HepG2 (cell line): ENCODE data around the gene ARMCX5. TPM values are rescaled to one million over a fixed set of nuclear protein-coding genes. Genes with fewer than 3 reads are reported as not detected.

Source experiments
- ARHGAP35 ChIP-seq: sonication (generic); formaldehyde crosslinking; IDR thresholded peaks from 2 replicates; pipeline ENCODE4 v1.9.0; 2022; ENCODE audit warnings: mild to moderate bottlenecking, inconsistent platforms, moderate library complexity, missing genetic modification reagents, borderline replicate concordance
- BORCS8-MEF2B ChIP-seq: sonication (generic); formaldehyde crosslinking; IDR thresholded peaks from 2 replicates; pipeline ENCODE4 v1.8.0; 2022; ENCODE audit warnings: mild to moderate bottlenecking, missing genetic modification reagents
- CREM ChIP-seq, 2 experiments: sonication (generic) in 1 of 2; formaldehyde crosslinking in 1 of 2; IDR thresholded peaks; 2 replicates each; pipeline versions ENCODE4 v1.4.0 to v1.6.1; 2016 to 2020; ENCODE audit warnings: antibody characterized with exemption in 1 of 2, mild to moderate bottlenecking in 1 of 2, missing genetic modification reagents in 1 of 2
- GATAD1 ChIP-seq: IDR thresholded peaks from 2 replicates; pipeline ENCODE4 v1.6.1; 2016; ENCODE audit warnings: missing genetic modification reagents, missing compliant biosample characterization
- HOXD1 ChIP-seq: sonication (generic); formaldehyde crosslinking; IDR thresholded peaks from 2 replicates; pipeline ENCODE4 v1.5.0; 2020; ENCODE audit warnings: missing genetic modification reagents
- IKZF5 ChIP-seq: IDR thresholded peaks from 2 replicates; pipeline ENCODE4 v1.6.1; 2018; ENCODE audit warnings: missing genetic modification reagents, mild to moderate bottlenecking, missing compliant biosample characterization
- KDM6A ChIP-seq: IDR thresholded peaks from 2 replicates; pipeline ENCODE4 v1.6.1; 2016; ENCODE audit warnings: low read depth
- KIAA2018 ChIP-seq: sonication (generic); formaldehyde crosslinking; IDR thresholded peaks from 2 replicates; pipeline ENCODE4 v1.5.0; 2020; ENCODE audit warnings: mild to moderate bottlenecking, missing genetic modification reagents, borderline replicate concordance
- MIER3 ChIP-seq: IDR thresholded peaks from 2 replicates; pipeline ENCODE4 v1.6.1; 2016; ENCODE audit warnings: missing compliant biosample characterization, borderline replicate concordance
- NFE2L1 ChIP-seq: sonication (generic); formaldehyde crosslinking; IDR thresholded peaks from 2 replicates; pipeline ENCODE4 v1.4.0; 2020; ENCODE audit warnings: missing genetic modification reagents, mild to moderate bottlenecking, borderline replicate concordance
- NFIC ChIP-seq: IDR thresholded peaks from 2 replicates; pipeline ENCODE4 v1.6.1; 2012; ENCODE audit warnings: mild to moderate bottlenecking, low read length, inconsistent platforms
- NFRKB ChIP-seq: fragments of 450-650 bp; IDR thresholded peaks from 2 replicates; pipeline ENCODE4 v1.6.1; 2017
- NONO ChIP-seq, 2 experiments: fragments of 450-650 bp in 1 of 2; sonication (generic) in 1 of 2; formaldehyde crosslinking in 1 of 2; IDR thresholded peaks in 1 of 2; conservative IDR thresholded peaks in 1 of 2; 2 replicates each; pipeline versions ENCODE4 v1.6.1 to v1.8.0; 2017 to 2022; ENCODE audit warnings: mild to moderate bottlenecking in 1 of 2, missing genetic modification reagents in 1 of 2, moderate library complexity in 1 of 2
- PCBP2 ChIP-seq: fragments of 200-400 bp; formaldehyde crosslinking; optimal IDR thresholded peaks from 2 replicates; pipeline ENCODE3; 2018; ENCODE audit warnings: low read length, low read depth; ENCODE audit not compliant: poor library complexity, severe bottlenecking
- SALL2 ChIP-seq: sonication (generic); formaldehyde crosslinking; IDR thresholded peaks from 2 replicates; pipeline ENCODE4 v1.8.1; 2023; ENCODE audit warnings: mild to moderate bottlenecking, missing genetic modification reagents, inconsistent platforms
- ZNF773 ChIP-seq: sonication (generic); formaldehyde crosslinking; IDR thresholded peaks from 2 replicates; pipeline ENCODE4 v1.4.0; 2020; ENCODE audit warnings: missing genetic modification reagents, borderline replicate concordance
- ZNF792 ChIP-seq: IDR thresholded peaks from 2 replicates; pipeline ENCODE4 v1.6.1; 2016
- ZNF879 ChIP-seq: sonication (generic); formaldehyde crosslinking; IDR thresholded peaks from 2 replicates; pipeline ENCODE4 v1.8.1; 2023; ENCODE audit warnings: missing genetic modification reagents
- polyA plus RNA-seq, 8 experiments: library from polyadenylated mRNA; depleted of rRNA in 3 of 8; stranded (reverse) in 7 of 8; unstranded in 1 of 8; fragments of >200 nt; fragmentation: Illumina TruSeq in 4 of 8; extraction: Trizol in 4 of 8; gene quantifications; 2 replicates each; pipeline versions ENCODE4 v1.2.1 to v1.2.3, GENCODE V29; 2011 to 2016; ENCODE audit warnings: low read depth in 4 of 8, missing spikeins in 1 of 8, mixed read lengths in 1 of 8; ENCODE audit not compliant: insufficient read depth in 1 of 8
- total RNA-seq, 5 experiments: library from RNA; depleted of rRNA; stranded (reverse); fragments of >200 nt; fragmentation: Illumina TruSeq; extraction: Trizol; gene quantifications; 2 replicates each; pipeline ENCODE4 v1.2.3, GENCODE V29; 2016; ENCODE audit warnings: low read depth in 1 of 5

The ARMCX5 gene
- total and polyA plus RNA-seq, 2 of the 13 experiments (the other 11 are each of a cell fraction or from before 2014, with no cell fraction given) = 9.1 to 14.2 TPM

- TF ChIP-seq SALL2 = no peak
- no peak for TF ChIP-seq KIAA2018 (CRISPR knock-in tag)
- TF ChIP-seq MIER3 (CRISPR knock-in tag) = no peak
- TF ChIP-seq ZNF773 (CRISPR knock-in tag) = no peak
- no peak for TF ChIP-seq GATAD1
- no peak for TF ChIP-seq ZNF792 (CRISPR knock-in tag)
- no peak for TF ChIP-seq PCBP2
- no peak for TF ChIP-seq HOXD1 (CRISPR knock-in tag)
- no peak for TF ChIP-seq KDM6A (CRISPR knock-in tag)
- TF ChIP-seq BORCS8-MEF2B (CRISPR knock-in tag) = no peak
- TF ChIP-seq NFE2L1 (CRISPR knock-in tag) = no peak
- TF ChIP-seq NFRKB = no peak
- no peak for TF ChIP-seq ZNF879 (CRISPR knock-in tag)
- peak; percentile 42; the same call in 1 of the 2 replicates for TF ChIP-seq CREM (IDR thresholded peaks at IDR 0.05)
- TF ChIP-seq CREM (CRISPR knock-in tag; IDR thresholded peaks at IDR 0.05) = no peak
- no peak for TF ChIP-seq ARHGAP35 (CRISPR knock-in tag)
- no peak for TF ChIP-seq NONO (IDR thresholded peaks at IDR 0.05)
- 0 out of 2 replicates have a peak, but pooled peaks have one; percentile 37 for TF ChIP-seq NONO (CRISPR knock-in tag; conservative IDR thresholded peaks at IDR 0.05)
- TF ChIP-seq IKZF5 (CRISPR knock-in tag) = no peak; the same call in 1 of the 2 replicates
- TF ChIP-seq NFIC = 0 out of 2 replicates have a peak, but pooled peaks have one; percentile 25
These were observed at the start of gene ARMCX5 (continued) for GRCh38 chrX:102599084-102599950.
